Activated T-helper 1 cell treated with anti-CD3 and anti-CD28 coated beads, Interleukin-12 subunit alpha, Interleukin-12 subunit beta, Interleukin-2, Interleukin-4 antibody, amounts not matched to agents 30 ng/mL and 10 ng/mL and 1 ng/mL, durations not matched to agents 14 hours and 24 hours and 36 hours (primary cell): Measurements from ENCODE around the gene PWP2. TPM values are rescaled to one million over a fixed set of nuclear protein-coding genes. Genes with fewer than 3 reads are reported as not detected.
"Not testable (repeated sequence)": the region's sequence is repeated elsewhere in the genome, so short reads cannot be mapped to it uniquely, and the experiment has no call there.

Experiments
- DNase-seq: peaks from one replicate; pipeline ENCODE4 v3.0.0; 2021; ENCODE audit warnings: low spot score
- H3K27ac Mint-ChIP-seq: one replicate; pipeline ENCODE4 v1.8.0; 2021; ENCODE audit warnings: mild to moderate bottlenecking, mixed read lengths
- H3K27me3 Mint-ChIP-seq: one replicate; pipeline ENCODE4 v1.8.0; 2022; ENCODE audit warnings: mild to moderate bottlenecking, moderate library complexity, mixed read lengths; ENCODE audit not compliant: insufficient read depth
- H3K36me3 Mint-ChIP-seq: one replicate; pipeline ENCODE4 v1.8.0; 2021; ENCODE audit warnings: low read depth, mixed read lengths
- H3K4me1 Mint-ChIP-seq: one replicate; pipeline ENCODE4 v1.8.0; 2021; ENCODE audit warnings: low read depth, mixed read lengths
- H3K4me3 Mint-ChIP-seq: one replicate; pipeline ENCODE4 v1.8.0; 2021; ENCODE audit warnings: mild to moderate bottlenecking, moderate library complexity, mixed read lengths
- H3K9me3 Mint-ChIP-seq: one replicate; pipeline ENCODE4 v1.8.0; 2021; ENCODE audit warnings: mixed read lengths
- intact Hi-C: fragments of 100-400 bp; cut with micrococcal nuclease; formaldehyde crosslinking; loops from one replicate; pipeline ENCODE4 v1.15.1; 2024
- total RNA-seq: library from RNA; stranded (reverse); gene quantifications from 2 replicates; pipeline ENCODE4 v1.2.3, GENCODE V29; 2022

Gene PWP2
- total RNA-seq, 1 donor from 2014 or later, result 15.1 TPM

- H3K9me3 Mint-ChIP-seq, H3K4me3 Mint-ChIP-seq: not testable (repeated sequence)
These were observed 43.1 kb downstream of the PWP2 start for GRCh38 chr21:44150255-44150654.

GRCh38 chr21:44153214-44153888 lies 46.2 kb downstream of the PWP2 start:
- H3K4me3 Mint-ChIP-seq, DNase-seq, H3K4me1 Mint-ChIP-seq, intact Hi-C loops, H3K27ac Mint-ChIP-seq, H3K9me3 Mint-ChIP-seq, H3K27me3 Mint-ChIP-seq, H3K36me3 Mint-ChIP-seq: not testable (repeated sequence)

More at GRCh38 chr21:44150255-44150654, 43.1 kb downstream of the PWP2 start:
- H3K27me3 Mint-ChIP-seq, intact Hi-C loops, H3K4me1 Mint-ChIP-seq, DNase-seq, H3K27ac Mint-ChIP-seq, H3K36me3 Mint-ChIP-seq: not testable (repeated sequence)

DNA sequence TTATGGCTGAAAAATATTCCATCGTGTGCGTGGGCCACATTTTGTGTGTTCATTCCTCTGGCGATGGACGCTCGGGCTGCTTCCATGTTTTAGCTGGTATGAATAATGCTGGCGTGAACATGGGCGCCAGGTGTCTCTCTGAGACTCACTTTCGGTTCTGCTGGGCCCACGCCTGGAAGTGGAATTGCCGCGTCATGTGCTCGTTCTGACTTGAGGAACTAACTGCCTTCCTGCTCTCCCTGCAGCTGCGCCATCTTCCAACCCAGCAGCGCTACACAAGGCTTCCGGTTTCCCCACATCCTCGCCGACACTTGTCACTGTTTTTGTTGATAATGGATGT lies 46.7 kb downstream of the PWP2 start:
- H3K36me3 Mint-ChIP-seq, intact Hi-C loops, DNase-seq: not testable (repeated sequence)

DNA sequence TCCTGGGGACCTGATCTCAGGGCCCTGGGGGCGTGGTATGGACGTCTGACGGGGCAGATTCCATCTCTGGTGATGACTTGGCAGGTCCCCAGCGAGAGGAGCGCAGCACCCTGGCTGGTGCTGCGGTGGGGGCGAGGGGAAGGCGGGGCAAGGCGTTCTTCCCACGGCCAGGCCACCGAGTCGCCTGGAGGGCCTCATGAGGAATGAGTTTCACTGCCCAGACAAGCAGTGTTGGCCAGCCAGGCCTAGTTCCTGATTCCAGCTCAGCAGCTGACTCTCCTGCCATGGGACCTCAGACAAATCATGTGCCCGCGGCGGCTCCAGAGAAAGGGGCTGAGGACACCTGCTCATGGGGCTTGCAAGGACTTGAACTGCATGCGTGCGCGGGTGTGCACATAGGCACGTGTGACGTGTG lies 47.6 kb downstream of the PWP2 start:
- H3K27ac Mint-ChIP-seq, DNase-seq, H3K27me3 Mint-ChIP-seq: not testable (repeated sequence)

More for the DNA sequence above, 46.7 kb downstream of the PWP2 start:
- not testable (repeated sequence) for H3K27me3 Mint-ChIP-seq, H3K4me1 Mint-ChIP-seq, H3K27ac Mint-ChIP-seq, H3K9me3 Mint-ChIP-seq, H3K4me3 Mint-ChIP-seq

DNA sequence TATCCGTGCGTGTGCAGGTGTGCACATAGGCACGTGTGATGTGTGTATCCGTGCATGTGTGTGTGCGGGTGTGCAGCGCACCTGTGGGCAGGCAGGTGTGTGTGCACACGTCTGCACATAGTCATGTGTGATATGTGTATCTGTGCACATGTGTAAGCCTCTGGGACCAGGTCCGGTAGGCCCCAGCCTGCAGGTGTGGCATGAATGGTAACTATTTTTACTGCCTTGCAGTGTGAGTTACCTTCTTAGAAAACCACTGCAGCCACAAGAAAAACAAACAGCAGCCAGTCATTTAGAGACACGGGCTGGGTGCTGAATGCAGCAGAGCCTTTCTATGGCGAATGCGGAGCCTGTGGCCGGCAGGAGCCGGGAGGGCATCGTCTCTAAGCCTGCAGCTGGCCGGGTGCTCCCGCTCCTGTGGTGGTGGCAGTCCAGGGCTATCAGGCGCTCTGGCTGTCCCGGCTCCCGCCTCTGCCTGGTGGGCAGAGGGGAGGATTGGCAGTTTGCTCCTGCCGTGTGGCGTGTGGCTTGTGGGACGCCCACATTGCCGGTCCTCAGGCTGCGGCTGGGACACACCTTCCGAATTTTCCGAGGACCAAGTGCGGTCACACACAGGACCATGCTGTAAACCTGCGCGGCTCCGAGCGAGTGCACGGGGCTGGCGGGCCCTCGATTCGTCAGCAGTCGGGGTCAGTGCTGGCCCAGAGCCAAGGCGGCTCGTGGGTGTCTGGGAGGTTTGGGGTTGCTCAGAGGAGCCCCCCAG lies 48.2 kb downstream of the PWP2 start:
- intact Hi-C loops, H3K27ac Mint-ChIP-seq: not testable (repeated sequence)

More for the DNA sequence above, 47.6 kb downstream of the PWP2 start:
- intact Hi-C loops, H3K4me1 Mint-ChIP-seq, H3K4me3 Mint-ChIP-seq, H3K36me3 Mint-ChIP-seq, H3K9me3 Mint-ChIP-seq: not testable (repeated sequence)

GRCh38 chr21:44155994-44156380 lies 48.8 kb downstream of the PWP2 start:
- DNase-seq, H3K4me3 Mint-ChIP-seq, intact Hi-C loops, H3K9me3 Mint-ChIP-seq, H3K27ac Mint-ChIP-seq, H3K4me1 Mint-ChIP-seq, H3K27me3 Mint-ChIP-seq, H3K36me3 Mint-ChIP-seq: not testable (repeated sequence)

More for the DNA sequence above, 48.2 kb downstream of the PWP2 start:
- not testable (repeated sequence) for DNase-seq, H3K9me3 Mint-ChIP-seq, H3K4me3 Mint-ChIP-seq, H3K4me1 Mint-ChIP-seq, H3K36me3 Mint-ChIP-seq, H3K27me3 Mint-ChIP-seq

DNA sequence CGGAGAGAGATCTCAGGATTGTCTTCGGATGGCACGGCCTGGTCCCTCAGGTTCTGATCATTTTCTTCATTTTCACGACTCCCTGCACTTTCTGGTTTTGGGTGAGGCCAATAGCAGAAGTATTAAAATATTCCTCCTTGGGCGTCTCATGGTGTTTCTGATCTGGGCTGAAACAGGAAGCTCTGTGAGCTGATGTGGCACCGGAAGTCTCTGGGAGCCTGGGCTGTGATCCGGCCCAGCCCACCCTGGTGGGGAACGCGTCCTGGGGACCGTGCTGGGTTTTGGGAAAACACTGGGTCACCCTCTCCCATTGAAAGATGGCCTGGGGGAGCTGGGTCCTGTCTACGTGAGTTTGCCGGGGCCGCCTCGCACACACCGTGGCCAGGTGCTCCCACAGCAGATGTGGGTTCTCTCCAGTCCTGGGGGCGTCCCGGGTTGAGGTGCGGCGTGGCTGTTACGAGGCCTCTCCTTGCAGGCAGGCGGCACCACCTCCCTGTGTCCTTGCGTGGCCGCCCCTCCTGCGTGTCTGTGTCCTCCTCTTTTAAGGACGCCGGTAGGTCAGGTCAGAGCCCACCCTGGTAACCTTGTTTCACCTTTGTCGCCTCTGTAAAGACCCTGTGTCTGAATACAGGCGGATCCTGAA lies 50.4 kb downstream of the PWP2 start:
- DNase-seq, intact Hi-C loops, H3K36me3 Mint-ChIP-seq, H3K9me3 Mint-ChIP-seq, H3K4me1 Mint-ChIP-seq, H3K27me3 Mint-ChIP-seq: not testable (repeated sequence)
- peak overlapping the region; percentile 77 for H3K4me3 Mint-ChIP-seq
- peak overlapping the region; percentile 81 for H3K27ac Mint-ChIP-seq

- Mint-ChIP-seq H3K27ac (peak overlapping the region; percentile 81), H3K4me3 (peak overlapping the region; percentile 77)
- H3K27me3 Mint-ChIP-seq, H3K9me3 Mint-ChIP-seq, H3K4me1 Mint-ChIP-seq, intact Hi-C loops, DNase-seq, H3K36me3 Mint-ChIP-seq: not testable (repeated sequence)
These were observed 50.9 kb downstream of the PWP2 start for GRCh38 chr21:44158082-44158468.

- H3K36me3 Mint-ChIP-seq, DNase-seq, H3K27me3 Mint-ChIP-seq, intact Hi-C loops, H3K27ac Mint-ChIP-seq, H3K4me3 Mint-ChIP-seq, H3K4me1 Mint-ChIP-seq, H3K9me3 Mint-ChIP-seq: not testable (repeated sequence)
These were observed 52.4 kb downstream of the PWP2 start for GRCh38 chr21:44159349-44160297.

DNA sequence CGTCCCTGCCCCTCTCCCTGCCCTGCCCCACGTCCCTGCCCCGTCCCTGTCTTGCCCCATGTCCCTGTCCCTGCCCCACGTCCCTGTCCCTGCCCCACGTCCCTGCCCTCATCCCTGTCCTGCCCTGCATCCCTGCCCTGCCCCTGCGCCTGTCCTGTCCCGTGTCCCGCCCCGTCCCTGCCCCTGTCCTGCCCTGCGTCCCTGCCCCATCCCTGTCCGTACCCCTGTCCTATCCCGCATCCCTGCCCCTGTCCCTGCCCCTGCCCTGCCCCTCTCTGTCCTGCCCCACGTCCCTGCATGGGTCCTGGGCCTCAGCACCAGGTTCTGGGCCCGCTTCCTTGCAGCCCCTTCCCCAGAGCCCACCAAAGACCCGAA lies 53.1 kb downstream of the PWP2 start:
- H3K9me3 Mint-ChIP-seq, H3K4me3 Mint-ChIP-seq, H3K27me3 Mint-ChIP-seq, DNase-seq, H3K27ac Mint-ChIP-seq, H3K4me1 Mint-ChIP-seq, intact Hi-C loops, H3K36me3 Mint-ChIP-seq: not testable (repeated sequence)

DNA sequence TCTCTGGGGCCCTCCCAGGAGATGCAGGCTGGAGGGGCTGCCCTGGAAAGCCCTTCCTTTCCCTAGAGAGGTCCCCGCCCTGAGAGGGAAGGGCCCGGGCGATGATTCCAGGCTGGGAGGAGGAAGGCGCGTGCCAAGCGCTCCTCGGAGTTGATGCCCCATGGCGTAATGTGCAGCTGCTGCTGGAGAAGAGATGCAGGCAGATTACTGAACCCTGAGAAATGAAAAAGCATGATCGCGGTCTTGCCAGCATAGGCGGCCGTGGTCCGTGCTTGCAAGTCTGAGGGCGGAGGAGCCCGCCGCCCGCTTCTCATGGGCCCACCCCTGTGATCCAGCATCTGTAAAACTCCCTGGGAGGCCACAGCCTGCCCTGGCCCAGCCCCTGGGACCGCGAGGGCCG lies 53.6 kb downstream of the PWP2 start:
- intact Hi-C loops, H3K36me3 Mint-ChIP-seq, DNase-seq, H3K4me3 Mint-ChIP-seq, H3K9me3 Mint-ChIP-seq, H3K27ac Mint-ChIP-seq, H3K4me1 Mint-ChIP-seq, H3K27me3 Mint-ChIP-seq: not testable (repeated sequence)

GRCh38 chr21:44163167-44163653 lies 56.0 kb downstream of the PWP2 start:
- H3K4me1 Mint-ChIP-seq, DNase-seq: not testable (repeated sequence)

More at GRCh38 chr21:44163167-44163653, 56.0 kb downstream of the PWP2 start:
- H3K27me3 Mint-ChIP-seq, H3K4me3 Mint-ChIP-seq, H3K27ac Mint-ChIP-seq, intact Hi-C loops, H3K36me3 Mint-ChIP-seq, H3K9me3 Mint-ChIP-seq: not testable (repeated sequence)
